Esophagus mucosa (tissue), 1 donor: Measurements from ENCODE around the gene ZNF624. TPM values are rescaled to one million over a fixed set of nuclear protein-coding genes. Genes with fewer than 3 reads are reported as not detected.
A peak's percentile ranks its signal among the peaks of the same experiment; 100 is the strongest.
"Not testable (repeated sequence)": the region's sequence is repeated elsewhere in the genome, so short reads cannot be mapped to it uniquely, and the experiment has no call there.

ENCODE experiments used
- ATAC-seq: fragments of 200-7000 bp; cut with Tn5 transposase; one replicate; pipeline ENCODE4 v1.9.1; 2020
- total RNA-seq: library from RNA; stranded (reverse); gene quantifications from one replicate; pipeline ENCODE4 v1.2.4, GENCODE V29; 2023
- donor health status: DM: yes; HTN: yes; CAD: no.

Gene ZNF624
- total RNA-seq = 2.7 TPM

DNA sequence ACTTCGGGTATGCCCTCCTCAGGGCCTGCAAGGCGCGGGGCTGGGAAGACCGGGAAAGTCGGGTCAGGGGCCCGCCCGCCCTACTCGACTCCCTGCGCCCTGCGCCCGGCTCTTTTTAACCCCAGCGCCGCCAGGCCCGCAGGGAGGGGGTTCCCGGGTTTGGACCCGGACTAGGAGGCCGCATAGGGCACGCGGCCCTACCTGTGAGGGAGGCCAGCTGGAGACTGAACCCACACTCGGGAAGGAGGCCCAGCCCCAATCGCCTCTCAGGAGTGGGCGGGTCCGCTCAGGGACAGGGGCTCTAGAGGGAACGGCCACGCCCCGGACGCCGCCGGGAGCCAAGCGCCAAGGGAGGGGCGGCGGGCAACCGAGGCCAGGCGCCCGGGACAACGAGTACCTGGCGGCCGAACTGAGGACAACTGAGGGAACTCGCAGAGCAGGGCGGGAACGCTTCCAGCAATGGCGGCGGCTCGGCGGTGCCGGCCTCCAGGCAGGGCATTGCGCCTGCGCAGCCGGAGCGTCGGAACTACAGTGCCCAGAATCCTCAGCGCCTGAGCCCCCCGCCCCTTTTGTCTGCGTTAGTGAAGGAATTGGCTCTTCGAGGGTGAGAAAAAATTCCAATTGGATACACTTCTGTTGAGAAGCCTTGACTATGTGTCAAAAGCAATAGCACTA, at the start of gene ZNF624:
TSS of gene ZNF624 (minus strand) at position 484 of the 675 bp plus-strand sequence.
- ATAC-seq = peak; percentile 95

DNA sequence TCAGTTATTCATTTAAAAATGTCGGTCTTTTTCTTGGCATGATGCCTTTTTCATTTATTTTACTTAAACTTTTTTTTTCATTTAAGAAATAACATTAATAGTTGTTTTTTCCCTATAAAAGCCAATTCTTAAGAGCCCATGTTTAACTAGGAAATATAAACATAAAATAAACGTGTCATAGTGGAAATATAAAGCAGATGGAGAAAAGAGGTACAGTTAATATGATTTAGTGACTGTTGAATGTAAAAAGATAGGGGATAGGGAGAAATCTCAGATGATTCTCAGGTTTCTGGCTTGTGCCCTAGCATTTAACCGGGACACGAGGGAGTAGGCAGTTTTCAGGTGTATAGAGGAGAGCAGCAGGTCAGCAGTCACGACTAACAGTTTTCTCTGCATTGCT, 44.0 kb upstream of the ZNF624 start:
- not testable (repeated sequence) for ATAC-seq

DNA sequence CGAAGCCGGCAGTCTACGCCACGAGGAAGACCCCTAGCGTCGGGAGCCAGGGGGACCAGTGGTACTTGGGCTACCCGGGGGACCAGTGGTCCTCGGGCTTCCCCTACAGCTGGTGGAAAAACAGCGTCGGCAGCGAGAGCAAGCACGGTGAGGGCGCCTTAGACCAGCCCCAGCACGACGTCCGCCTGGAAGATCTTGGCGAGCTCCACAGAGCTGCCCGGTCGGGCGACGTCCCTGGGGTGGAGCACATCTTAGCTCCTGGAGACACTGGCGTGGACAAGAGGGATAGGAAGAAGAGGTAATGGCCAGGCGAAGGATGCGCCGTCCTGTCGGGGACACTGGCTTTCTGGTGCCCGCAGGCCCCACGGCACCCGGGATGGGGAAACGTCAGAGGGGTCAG, 36.8 kb upstream of the ZNF624 start:
- peak; percentile 23 for ATAC-seq

DNA sequence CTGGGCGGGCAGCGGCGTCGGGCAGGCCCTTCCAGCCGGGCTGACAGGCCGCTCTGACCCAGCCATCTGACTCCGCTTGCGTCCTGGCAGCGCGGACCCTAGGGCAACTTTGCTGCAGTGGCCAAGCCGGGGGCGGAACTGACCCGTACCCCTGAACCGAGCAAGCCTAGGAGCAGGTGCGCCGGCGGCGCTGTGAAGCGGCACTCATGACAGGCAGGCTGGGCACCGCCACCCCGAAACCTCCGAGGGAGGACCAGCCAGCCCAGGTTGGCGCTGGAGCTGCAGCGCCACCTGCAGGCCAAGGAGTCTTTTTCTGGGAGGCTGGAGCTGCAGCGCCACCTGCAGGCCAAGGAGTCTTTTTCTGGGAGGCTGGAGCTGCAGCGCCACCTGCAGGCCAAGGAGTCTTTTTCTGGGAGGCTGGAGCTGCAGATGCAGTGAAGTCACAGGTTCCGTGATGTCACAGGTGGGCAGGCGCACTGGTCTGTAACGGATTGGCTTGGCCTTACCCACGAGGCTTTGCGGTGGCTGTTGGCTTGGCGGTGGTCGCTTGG, 36.2 kb upstream of the ZNF624 start, which contains the start of gene CCDC144A:
TSS of gene CCDC144A (plus strand) at position 511 of the 551 bp plus-strand sequence. CDS start 160 bp downstream, outside the sequence.
- peak; percentile 35 for ATAC-seq

DNA sequence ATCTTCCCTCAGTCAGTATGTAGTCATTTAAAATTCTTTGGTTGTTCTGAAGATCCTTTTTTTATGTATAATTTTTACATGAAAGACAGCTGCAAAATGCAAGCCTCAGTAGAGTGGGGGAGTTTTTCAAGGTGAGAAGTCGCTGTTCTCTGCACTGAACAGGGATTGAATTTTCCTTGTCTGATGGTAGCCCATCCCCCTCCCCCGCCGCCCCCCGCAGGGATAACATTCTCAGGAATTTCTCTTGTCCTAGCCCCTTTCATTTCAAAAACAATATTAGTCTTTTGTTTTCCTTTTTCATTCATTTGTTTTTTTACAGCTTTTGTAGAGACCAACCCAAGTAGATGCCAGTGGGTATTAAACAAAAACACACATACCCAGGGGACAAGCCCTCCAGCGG, 33.5 kb upstream of the ZNF624 start:
- ATAC-seq = not testable (repeated sequence)

DNA sequence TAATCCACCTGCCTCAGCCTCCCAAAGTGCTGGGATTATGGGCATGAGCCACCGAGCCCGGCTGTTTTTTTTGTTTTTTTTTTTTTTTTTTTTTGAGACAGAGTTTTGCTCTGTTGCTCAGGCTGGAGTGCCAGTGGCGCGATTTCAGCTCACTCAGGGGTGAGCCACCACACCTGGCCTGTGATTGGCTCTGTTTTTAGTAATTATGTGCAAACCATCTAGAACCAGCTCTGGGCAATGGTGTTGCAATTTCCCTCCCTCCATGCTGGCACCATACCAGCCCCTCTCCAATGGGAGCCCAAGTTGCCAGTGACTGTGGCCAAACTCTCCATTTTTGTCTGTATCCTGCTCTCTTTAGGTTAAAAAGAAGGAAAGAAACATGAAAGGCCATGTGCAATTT, 32.4 kb upstream of the ZNF624 start:
- not testable (repeated sequence) for ATAC-seq

DNA sequence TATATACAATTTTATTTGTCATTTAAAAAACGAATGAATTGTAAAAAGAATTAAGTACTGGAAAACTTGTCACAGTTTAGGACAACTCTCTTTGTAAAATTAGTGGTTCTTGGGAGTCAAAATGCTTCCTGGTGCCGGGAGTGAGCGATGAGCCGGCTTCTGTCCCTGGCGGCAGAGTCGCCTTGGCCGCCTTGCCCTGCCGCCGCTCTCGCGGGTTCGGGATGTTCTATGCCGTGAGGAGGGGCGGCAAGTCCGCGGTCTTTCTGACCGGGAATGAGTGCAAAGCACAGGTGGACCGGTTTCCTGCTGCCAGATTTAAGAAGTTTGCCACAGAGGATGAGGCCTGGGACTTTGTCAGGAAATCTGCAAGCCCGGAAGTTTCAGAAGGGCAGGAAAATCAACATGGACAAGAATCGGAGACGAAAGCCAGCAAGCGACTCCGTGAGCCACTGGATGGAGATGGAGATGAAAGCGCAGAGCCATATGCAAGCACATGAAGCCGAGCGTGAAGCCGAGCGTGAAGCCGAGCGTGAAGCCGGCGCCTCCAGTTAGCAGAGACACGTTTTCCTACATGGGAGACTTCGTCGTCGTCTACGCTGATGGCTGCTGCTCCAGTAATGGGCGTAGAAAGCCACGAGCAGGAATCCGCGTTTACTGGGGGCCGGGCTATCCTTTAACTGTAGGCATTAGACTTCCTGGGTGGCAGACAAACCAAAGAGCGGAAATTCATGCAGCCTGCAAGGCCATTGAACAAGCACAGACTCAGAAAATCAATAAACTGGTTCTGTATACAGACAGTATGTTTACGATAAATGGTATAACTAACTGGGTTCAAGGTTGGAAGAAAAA, 29.9 kb upstream of the ZNF624 start:
- ATAC-seq = not testable (repeated sequence)

DNA sequence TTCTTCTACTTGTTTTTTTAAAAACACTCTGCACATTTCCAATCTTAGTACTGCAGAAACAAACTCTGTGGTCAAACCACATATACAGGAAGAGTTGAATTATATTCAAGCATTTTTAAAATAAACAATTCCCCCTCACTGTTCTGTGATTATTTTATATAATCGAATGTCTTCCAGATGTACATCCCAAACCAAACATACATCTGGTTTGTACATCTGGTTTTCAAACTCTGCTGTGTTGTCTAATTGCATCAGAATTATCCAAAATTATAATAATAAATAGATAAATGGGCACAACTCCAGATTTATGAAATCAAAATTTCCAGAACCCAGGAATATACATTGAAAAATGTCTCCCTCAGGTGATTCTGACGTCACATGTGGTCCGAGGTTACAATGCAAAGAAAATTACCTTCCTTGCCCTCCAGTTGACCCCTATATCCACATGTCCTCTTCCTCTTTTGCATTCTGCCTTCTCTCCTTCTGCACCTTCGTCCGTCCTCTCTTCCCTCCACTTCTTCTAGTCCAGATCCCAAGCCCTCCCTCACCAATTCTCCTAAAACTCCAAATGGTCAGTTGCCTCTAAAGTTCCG, 23.1 kb upstream of the ZNF624 start:
- no peak for ATAC-seq

DNA sequence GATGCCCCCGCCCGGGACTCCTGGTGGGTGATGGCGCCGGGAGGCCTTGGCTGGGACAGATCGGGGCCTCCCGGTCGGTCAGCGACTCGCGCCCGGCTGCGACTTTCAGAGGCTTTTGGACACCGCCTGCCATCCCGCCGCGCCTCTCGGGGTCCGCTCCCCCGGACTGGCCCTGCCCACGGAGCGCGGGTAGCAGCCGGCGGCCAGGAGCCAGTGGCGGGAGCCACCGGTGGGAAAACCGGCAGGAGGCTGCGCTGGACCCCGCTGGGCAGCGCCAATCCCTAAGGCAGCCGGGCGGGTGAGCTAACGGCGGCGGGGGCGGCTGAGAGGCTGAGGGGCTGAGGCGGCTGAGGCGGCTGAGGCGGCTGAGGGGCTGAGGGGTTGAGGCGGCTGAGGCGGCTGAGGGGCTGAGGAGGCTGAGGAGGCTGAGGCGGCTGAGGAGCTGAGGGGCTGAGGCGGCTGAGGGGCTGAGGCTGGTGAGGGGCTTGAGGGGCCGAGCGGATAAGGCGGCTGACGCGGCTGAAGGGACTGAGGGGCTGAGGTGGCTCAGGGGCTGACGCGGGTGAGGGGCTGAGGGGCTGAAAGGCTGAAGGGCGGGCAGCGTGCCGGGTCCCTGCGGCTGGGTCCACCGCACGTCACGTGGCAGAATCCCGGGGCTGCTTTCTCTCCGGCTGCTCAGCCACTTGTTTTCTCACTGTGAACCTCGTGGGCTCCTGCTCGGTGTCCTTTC, 13.4 kb upstream of the ZNF624 start:
- ATAC-seq = peak; percentile 10

DNA sequence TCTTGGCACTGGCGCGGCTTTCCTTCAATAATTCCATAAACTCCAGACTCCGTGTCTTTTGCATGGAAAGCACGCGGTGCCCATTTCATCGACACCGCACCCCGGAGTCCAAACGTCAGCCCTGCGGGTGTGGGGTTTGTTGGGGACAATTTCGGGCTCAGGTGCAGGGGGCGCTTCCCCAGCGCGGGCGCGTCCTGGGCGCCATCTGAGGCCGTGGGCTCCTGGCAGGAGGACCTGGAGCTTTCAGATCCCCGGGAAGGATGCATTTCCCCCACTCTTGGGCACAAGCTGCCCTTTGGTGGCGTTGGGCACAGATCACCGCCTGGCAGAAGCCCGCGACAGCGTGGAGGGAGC, 12.9 kb upstream of the ZNF624 start:
- peak; percentile 8 for ATAC-seq

DNA sequence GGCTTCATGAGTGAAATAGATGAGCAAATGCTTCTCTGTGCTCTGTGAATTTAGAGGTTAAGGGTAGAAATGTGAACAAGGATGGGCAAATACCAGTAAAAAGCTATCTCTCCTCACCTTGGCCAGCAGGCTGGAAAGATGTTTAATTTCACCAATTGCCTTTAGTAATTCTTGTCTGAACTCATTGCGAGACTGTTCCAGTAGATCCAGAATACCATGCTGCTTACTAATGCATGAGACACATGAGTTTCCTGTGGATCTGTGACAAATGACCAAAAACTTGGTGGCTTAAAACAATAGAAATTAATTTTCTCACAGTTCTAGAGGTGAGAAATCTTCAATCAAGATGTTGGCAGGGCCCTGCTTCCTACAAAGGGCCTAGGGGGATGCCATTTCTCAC, 9.3 kb upstream of the ZNF624 start:
- no peak for ATAC-seq

DNA sequence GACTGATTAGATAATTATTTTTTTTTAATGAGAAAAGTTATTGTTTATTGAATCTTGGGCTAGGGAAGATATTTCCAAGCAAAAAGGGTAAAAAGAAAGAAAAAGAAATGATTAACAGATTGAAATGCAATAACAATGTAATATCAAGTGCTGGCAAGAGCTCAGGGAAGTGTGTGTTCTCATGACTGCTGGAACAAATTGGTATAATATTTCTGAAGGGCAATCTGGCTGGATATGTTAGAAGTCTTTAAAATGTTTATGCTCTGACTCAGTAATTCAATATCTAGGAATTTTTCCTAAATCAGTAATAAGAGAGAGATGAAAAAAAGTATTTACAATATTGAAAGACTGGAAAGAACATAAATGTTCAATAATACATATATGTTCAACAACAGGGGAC, 7.6 kb upstream of the ZNF624 start:
- ATAC-seq = no peak

DNA sequence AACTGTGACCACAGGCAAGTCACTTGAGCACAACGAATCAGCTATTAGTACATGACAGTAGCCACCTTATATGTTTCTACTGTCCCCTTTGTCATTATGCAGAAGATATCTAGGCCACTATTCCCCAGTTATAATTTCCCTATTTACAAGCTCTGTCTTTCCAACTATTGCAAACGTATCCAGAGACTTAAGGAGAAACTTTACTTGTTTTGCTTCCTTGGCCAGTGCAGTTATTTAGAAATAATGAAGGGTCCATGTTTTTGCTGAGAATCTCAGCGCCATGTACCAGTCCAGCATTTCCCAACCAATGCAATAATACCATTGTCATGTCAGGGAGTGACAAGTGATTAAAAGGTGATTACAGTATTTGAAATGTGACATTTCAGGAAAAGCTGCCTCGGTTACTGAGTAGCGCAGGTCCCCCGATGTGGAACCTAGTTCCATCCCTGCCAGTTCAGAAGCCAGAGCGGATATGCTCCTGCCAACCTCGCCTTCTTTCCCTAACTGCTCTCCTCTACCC, 743 bp downstream of the ZNF624 start:
- peak; percentile 85 for ATAC-seq

DNA sequence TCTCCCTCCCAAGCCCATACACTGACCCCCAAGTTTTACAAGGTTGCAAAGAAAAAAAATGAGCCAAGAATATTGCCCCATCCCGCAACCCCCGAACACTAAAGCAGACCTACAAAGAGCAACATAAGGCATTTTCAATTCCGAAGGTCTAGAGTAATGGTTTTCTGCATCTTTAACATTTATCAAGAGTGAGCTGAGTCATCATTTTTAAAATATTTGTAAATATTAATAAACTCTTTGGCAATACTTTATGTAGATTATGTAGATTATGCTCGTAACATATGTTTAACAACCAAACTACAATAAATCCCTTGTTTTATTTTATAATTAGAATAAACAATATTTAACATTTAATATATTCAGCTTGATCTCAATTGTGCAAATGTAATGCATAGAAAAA, 1.4 kb downstream of the ZNF624 start:
- ATAC-seq = no peak

DNA sequence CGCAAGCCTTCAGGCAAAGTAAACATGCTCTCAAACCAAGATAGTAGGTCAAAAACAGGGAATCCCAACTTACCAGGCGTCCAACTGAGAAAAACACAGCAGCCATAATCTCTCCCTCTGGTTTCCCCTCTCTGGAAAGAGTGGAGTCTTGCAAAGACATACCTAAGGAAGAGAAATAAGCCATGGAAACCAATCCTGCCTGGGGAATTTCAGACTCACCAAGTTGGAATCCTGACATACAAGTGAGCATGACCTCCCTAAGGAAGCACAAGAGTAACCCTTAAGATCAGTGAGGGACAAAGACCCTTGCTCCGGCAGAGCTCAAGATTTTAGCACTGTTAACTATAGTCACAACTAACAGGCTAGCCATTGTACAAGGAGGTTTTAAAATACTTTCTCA, 4.1 kb downstream of the ZNF624 start:
- no peak for ATAC-seq

DNA sequence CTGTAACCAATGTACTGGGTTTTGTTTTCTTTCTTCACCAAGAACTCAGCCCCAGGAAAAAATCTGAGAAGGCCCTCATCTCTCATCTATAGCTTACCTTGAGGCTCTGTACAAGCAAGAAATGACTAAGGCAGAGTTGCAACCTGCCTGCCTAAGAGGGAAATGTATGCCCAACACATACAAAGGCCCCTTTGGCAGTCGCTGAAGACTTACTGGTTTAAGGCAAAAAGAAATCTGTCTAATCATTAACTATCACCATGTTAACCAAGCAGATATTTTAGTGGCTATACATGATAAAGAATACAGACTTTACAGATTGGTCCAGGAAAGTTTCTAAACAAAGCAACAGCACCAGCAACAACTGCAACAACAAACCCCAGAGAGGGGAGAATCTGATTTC, 14.2 kb downstream of the ZNF624 start:
- no peak for ATAC-seq

DNA sequence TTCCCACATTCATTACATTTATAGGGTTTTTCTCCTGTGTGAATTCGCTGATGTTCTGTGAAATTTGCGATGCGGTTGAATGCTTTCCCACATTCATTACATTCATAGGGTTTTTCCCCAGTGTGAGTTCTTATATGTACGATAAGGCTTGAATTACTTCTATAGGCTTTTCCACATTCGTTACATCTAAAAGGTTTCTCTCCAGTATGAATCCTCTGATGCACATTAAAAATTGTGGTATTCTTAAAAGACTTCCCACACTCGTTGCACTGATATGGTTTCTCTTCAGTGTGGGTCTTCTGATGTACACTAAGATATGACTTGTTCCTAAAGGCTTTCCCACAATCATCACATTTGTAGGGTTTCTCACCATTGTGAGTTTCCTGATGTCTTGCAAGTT, 30.4 kb downstream of the ZNF624 start:
- ATAC-seq = no peak

DNA sequence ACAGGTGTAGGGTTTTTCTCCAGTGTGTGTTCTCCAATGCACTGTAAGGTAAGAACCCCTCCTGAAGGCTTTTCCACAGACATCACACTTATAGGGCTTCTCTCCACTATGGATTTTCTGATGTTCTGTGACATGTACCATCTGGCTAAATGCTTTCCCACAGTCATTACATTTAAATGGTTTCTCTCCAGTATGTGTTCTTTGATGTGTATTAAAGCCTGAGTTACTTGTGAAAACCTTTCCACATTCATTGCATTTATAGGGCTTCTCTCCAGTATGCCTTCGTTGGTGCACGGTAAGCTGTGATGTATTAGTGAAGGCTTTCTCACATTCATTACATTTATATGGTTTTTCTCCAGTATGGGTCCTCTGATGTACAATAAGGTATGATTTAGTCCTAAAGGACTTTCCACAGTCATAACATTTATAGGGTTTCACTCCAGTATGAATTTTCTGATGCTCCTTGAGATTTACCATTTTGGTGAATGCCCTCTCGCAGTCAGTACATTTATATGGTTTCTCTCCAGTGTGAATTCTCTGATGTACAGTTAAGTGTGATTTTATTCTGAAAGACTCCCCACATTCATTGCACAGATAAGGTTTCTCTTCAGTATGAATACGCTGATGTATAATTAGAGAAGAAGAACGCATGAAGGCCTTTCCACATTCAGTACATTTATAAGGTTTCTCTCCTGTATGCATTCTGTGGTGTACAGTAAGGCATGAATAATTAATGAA, 30.9 kb downstream of the ZNF624 start:
- no peak for ATAC-seq

DNA sequence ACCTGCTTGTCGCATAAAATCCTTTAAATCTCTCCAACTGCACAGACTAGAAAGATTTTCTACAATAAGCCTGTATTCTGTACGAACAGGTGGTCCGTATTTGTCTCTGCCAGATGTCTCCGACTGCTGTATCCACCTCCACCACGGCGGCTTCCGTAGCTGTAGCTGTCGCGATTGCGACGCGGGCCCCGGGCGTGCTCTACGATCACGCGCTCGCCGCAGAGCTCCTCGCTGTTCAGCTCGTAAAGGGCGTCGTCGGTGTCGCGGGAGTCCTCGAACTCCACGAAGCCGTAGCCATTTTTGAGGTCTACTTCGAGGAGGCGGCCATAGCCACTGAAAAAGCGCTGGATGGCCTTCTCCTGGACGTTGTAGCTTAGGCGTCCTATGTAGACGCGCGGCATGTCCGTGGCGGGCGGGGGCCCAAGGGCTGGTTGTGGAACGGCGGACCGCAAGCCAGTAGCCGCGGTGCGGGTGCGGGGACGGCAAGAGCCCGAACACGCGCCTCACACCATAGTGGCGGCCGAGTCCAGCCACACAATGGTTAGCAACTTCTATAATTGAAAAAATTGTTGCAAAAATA, 36.1 kb downstream of the ZNF624 start:
- ATAC-seq = no peak

DNA sequence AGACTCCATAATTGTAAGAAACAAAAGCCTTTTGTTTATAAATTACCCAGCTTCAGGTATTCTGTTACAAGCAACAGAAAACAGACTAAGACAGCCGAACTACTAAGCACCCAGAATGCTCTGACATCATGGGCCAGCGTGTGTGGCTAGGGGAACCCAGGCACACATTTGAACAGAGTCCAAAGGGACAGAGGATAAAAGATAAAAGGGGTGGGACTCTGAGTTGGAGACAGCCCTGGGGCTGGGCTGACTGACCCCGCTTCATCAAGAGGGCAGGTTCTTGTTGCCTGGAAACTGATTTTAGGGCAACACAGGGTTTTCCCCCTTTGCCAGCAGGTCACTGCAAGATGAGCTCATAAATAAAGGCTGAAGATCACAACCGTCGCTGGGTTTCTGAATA, 54.1 kb downstream of the ZNF624 start:
- ATAC-seq = no peak
